Glutamatergic neuron (in vitro differentiated cells): Measurements from ENCODE around the gene RARB. TPM values are rescaled to one million over a fixed set of nuclear protein-coding genes. Genes with fewer than 3 reads are reported as not detected.

Experiments
- DNase-seq: peaks from one replicate; pipeline ENCODE4 v3.0.0; 2022
- H3K27ac Mint-ChIP-seq: one replicate; pipeline ENCODE4 v1.8.0; 2020; ENCODE audit warnings: mild to moderate bottlenecking, mixed read lengths, inconsistent platforms; ENCODE audit not compliant: unreplicated experiment
- H3K27me3 Mint-ChIP-seq: one replicate; pipeline ENCODE4 v1.8.0; 2020; ENCODE audit warnings: mild to moderate bottlenecking, moderate library complexity, mixed read lengths, inconsistent platforms; ENCODE audit not compliant: unreplicated experiment
- H3K36me3 Mint-ChIP-seq: one replicate; pipeline ENCODE4 v1.8.0; 2020; ENCODE audit warnings: mild to moderate bottlenecking, mixed read lengths, inconsistent platforms; ENCODE audit not compliant: unreplicated experiment
- H3K4me1 Mint-ChIP-seq: one replicate; pipeline ENCODE4 v1.8.0; 2020; ENCODE audit warnings: mild to moderate bottlenecking, low read depth, mixed read lengths, inconsistent platforms; ENCODE audit not compliant: unreplicated experiment
- H3K4me3 Mint-ChIP-seq: one replicate; pipeline ENCODE4 v1.8.0; 2020; ENCODE audit warnings: mild to moderate bottlenecking, mixed read lengths, inconsistent platforms; ENCODE audit not compliant: unreplicated experiment
- H3K9me3 Mint-ChIP-seq: one replicate; pipeline ENCODE4 v1.8.0; 2020; ENCODE audit warnings: mild to moderate bottlenecking, moderate library complexity, mixed read lengths, inconsistent platforms; ENCODE audit not compliant: unreplicated experiment
- total RNA-seq: library from RNA; stranded (reverse); fragmentation: NEBNext Ultra II Directional; extraction: Animal tissue kit (Norgen Biotek cat#: 25700); gene quantifications from one replicate; pipeline ENCODE4 v1.2.1, GENCODE V29; 2021; ENCODE audit not compliant: unreplicated experiment
- TF ChIP-seq, protein P1 (sequence below): fragments of 200-600 bp; sonication (generic); IDR thresholded peaks from one replicate; pipeline ENCODE4 v1.5.0; 2021; ENCODE audit not compliant: partially characterized antibody, unreplicated experiment

Gene RARB
- total RNA-seq, 1 donor from 2014 or later: 1.2 TPM

- no peak overlapping the region for H3K27ac Mint-ChIP-seq
- no peaks in the 10 kb centered on the region for H3K36me3 Mint-ChIP-seq
- TF ChIP-seq, protein P1, sequence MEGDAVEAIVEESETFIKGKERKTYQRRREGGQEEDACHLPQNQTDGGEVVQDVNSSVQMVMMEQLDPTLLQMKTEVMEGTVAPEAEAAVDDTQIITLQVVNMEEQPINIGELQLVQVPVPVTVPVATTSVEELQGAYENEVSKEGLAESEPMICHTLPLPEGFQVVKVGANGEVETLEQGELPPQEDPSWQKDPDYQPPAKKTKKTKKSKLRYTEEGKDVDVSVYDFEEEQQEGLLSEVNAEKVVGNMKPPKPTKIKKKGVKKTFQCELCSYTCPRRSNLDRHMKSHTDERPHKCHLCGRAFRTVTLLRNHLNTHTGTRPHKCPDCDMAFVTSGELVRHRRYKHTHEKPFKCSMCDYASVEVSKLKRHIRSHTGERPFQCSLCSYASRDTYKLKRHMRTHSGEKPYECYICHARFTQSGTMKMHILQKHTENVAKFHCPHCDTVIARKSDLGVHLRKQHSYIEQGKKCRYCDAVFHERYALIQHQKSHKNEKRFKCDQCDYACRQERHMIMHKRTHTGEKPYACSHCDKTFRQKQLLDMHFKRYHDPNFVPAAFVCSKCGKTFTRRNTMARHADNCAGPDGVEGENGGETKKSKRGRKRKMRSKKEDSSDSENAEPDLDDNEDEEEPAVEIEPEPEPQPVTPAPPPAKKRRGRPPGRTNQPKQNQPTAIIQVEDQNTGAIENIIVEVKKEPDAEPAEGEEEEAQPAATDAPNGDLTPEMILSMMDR: no peak
Measured at GRCh38 chr3:25472731-25473130, 44.7 kb downstream of the RARB start.

DNA sequence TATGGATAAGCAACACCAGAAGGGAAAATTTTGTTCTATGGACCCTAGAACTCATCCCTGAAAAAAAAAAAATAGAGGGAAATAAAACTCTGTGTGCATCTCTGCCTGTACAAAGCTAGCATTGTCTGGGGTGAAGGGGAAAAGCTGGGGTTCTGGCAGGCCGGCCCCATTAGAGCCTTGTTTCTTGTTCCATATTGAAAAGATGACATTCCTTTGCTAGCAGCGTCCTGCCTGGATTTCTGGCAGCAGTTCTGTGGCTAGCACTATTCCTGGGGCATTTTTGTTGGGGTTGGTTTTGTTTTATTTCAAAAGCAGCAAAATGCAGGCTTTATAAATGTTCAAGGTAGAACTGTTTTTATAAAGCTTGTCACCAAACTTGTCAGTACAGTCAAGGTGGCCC, 45.2 kb downstream of the RARB start:
- Mint-ChIP-seq H3K36me3 (no peaks in the 10 kb centered on the region), H3K27me3 (no peaks in the 10 kb centered on the region), H3K4me3 (no peak overlapping the region), H3K4me1 (peaks cover 15% of the 10 kb centered on the region), H3K9me3 (no peaks in the 10 kb centered on the region), H3K27ac (no peak overlapping the region)
- TF ChIP-seq, protein P1: no peak
- DNase-seq: no peak

More at GRCh38 chr3:25472731-25473130, 44.7 kb downstream of the RARB start:
- H3K4me3 Mint-ChIP-seq: no peak overlapping the region
- no peaks in the 10 kb centered on the region for H3K9me3 Mint-ChIP-seq
- no peak for DNase-seq
- H3K4me1 Mint-ChIP-seq: peaks cover 14% of the 10 kb centered on the region
- no peaks in the 10 kb centered on the region for H3K27me3 Mint-ChIP-seq

GRCh38 chr3:25474052-25474451, 46.0 kb downstream of the RARB start:
- H3K4me1 Mint-ChIP-seq: peaks cover 15% of the 10 kb centered on the region
- H3K4me3 Mint-ChIP-seq: no peak overlapping the region
- TF ChIP-seq, protein P1: no peak
- no peaks in the 10 kb centered on the region for H3K27me3 Mint-ChIP-seq
- H3K9me3 Mint-ChIP-seq: no peaks in the 10 kb centered on the region
- no peak for DNase-seq
- no peak overlapping the region for H3K27ac Mint-ChIP-seq
- no peaks in the 10 kb centered on the region for H3K36me3 Mint-ChIP-seq

DNA sequence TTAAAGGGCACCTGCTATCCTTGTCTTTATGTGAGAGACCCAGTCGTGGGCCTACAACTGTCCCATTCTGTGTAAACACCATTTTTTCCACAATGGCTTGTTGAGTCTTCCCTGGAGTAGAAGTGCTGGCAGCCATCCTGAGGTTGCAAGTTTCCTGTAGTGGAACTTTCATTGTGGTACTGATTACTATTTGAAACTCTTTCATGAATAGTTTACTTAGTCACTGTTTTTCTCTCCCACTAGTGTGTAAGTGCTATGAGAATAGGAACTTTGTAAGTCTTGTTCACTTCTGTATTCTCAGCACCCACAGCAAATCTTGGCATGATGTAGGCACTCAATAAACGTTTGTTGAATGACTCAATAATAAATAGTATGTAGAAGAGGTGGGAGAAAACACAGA, 48.6 kb downstream of the RARB start:
- H3K36me3 Mint-ChIP-seq: no peaks in the 10 kb centered on the region
- H3K4me1 Mint-ChIP-seq: peaks cover 14% of the 10 kb centered on the region
- DNase-seq: no peak
- TF ChIP-seq, protein P1: no peak
- no peaks in the 10 kb centered on the region for H3K27me3 Mint-ChIP-seq
- no peak overlapping the region for H3K4me3 Mint-ChIP-seq
- no peak overlapping the region for H3K27ac Mint-ChIP-seq
- no peaks in the 10 kb centered on the region for H3K9me3 Mint-ChIP-seq

- H3K27ac Mint-ChIP-seq: no peak overlapping the region
- TF ChIP-seq, protein P1: no peak
- DNase-seq: no peak
- H3K4me3 Mint-ChIP-seq: no peak overlapping the region
- H3K9me3 Mint-ChIP-seq: no peaks in the 10 kb centered on the region
- H3K4me1 Mint-ChIP-seq: peaks cover 9% of the 10 kb centered on the region
- no peaks in the 10 kb centered on the region for H3K36me3 Mint-ChIP-seq
- no peaks in the 10 kb centered on the region for H3K27me3 Mint-ChIP-seq
Measured at GRCh38 chr3:25478211-25478757, 50.2 kb downstream of the RARB start.
